K562 (cell line): ENCODE results near the gene LMAN2. TPM values are rescaled to one million over a fixed set of nuclear protein-coding genes. Genes with fewer than 3 reads are reported as not detected.

Source experiments
- CTCF ChIP-seq, 3 experiments: IDR thresholded peaks in 2 of 3; conservative IDR thresholded peaks in 1 of 3; 2 replicates each; pipeline ENCODE4 v1.5.1; 2011 to 2012; ENCODE audit warnings: low read length in 3 of 3, mild to moderate bottlenecking in 3 of 3, control low read depth in 2 of 3, improper control_type of control experiment in 1 of 3, inconsistent platforms in 1 of 3, low read depth in 1 of 3, mixed read lengths in 1 of 3, moderate library complexity in 1 of 3; ENCODE audit not compliant: insufficient read depth in 2 of 3
- ETV1 ChIP-seq: fragments of 450-650 bp; conservative IDR thresholded peaks from 2 replicates; pipeline ENCODE4 v1.6.1; 2016; ENCODE audit warnings: missing genetic modification characterization, control low read depth, low read depth, missing compliant biosample characterization
- FUS ChIP-seq: fragments of 200-400 bp; formaldehyde crosslinking; optimal IDR thresholded peaks from 2 replicates; pipeline ENCODE3; 2017; ENCODE audit warnings: low read depth, low read length
- KAT2B ChIP-seq: IDR thresholded peaks from one replicate; pipeline ENCODE4 v1.6.1; 2012; ENCODE audit warnings: low read depth, mild to moderate bottlenecking, control low read depth, inconsistent platforms, low read length, moderate library complexity
- MED1 ChIP-seq: sonication (generic); formaldehyde crosslinking; IDR thresholded peaks from 2 replicates; pipeline ENCODE4 v1.8.1; 2023; ENCODE audit warnings: missing genetic modification reagents, borderline replicate concordance
- OTX1 ChIP-seq: fragments of 450-650 bp; formaldehyde crosslinking; IDR thresholded peaks from 2 replicates; pipeline ENCODE4 v1.4.0; 2022; ENCODE audit warnings: mild to moderate bottlenecking
- SMARCB1 ChIP-seq: IDR thresholded peaks from 2 replicates; pipeline ENCODE4 v1.6.1; 2011; ENCODE audit warnings: improper control_type of control experiment, low read depth; ENCODE audit not compliant: insufficient read length
- USF2 ChIP-seq: sonication (generic); formaldehyde crosslinking; IDR thresholded peaks from 2 replicates; pipeline ENCODE4 v1.5.0; 2020; ENCODE audit warnings: missing genetic modification reagents
- ZNF146 ChIP-seq: IDR thresholded peaks from one replicate; pipeline ENCODE4 v1.6.1; 2018; ENCODE audit warnings: missing compliant biosample characterization; ENCODE audit not compliant: unreplicated experiment
- ZNF175 ChIP-seq: fragments of 200-800 bp; sonication (Bioruptor generic); IDR thresholded peaks from 2 replicates; pipeline ENCODE4 v1.6.1; 2016; ENCODE audit warnings: low read depth, mild to moderate bottlenecking, missing genetic modification characterization, missing compliant biosample characterization
- ZNF197 ChIP-seq: fragments of 200-800 bp; sonication (Bioruptor generic); IDR thresholded peaks from 2 replicates; pipeline ENCODE4 v1.6.1; 2016; ENCODE audit warnings: low read depth, missing genetic modification characterization, missing compliant biosample characterization
- ZNF354B ChIP-seq: fragments of 250-450 bp; sonication (Bioruptor Pico); IDR thresholded peaks from 2 replicates; pipeline ENCODE4 v1.4.0; 2020
- ZNF766 ChIP-seq: fragments of 200-800 bp; sonication (Bioruptor generic); conservative IDR thresholded peaks from 2 replicates; pipeline ENCODE4 v1.6.1; 2016; ENCODE audit warnings: missing genetic modification characterization, missing compliant biosample characterization
- polyA plus RNA-seq, 8 experiments: library from polyadenylated mRNA; depleted of rRNA in 4 of 8; stranded (reverse) in 5 of 8; unstranded in 3 of 8; fragments of >200 nt; fragmentation: Nextera tagmentation in 2 of 8; fragmentation: Illumina TruSeq in 1 of 8; extraction: Ambion mirVana in 2 of 8; extraction: Trizol in 1 of 8; gene quantifications; 2 replicates each; pipeline versions ENCODE4 v1.2.1 to v1.2.3, GENCODE V29; 2011 to 2014; ENCODE audit warnings: inconsistent platforms in 1 of 8, missing spikeins in 1 of 8
- total RNA-seq, 7 experiments: library from RNA; depleted of rRNA in 6 of 7; stranded (reverse); fragments of >200 nt in 6 of 7; fragmentation: Illumina TruSeq in 2 of 7; extraction: Trizol in 2 of 7; gene quantifications; 2 replicates each; pipeline versions ENCODE4 v1.2.1 to v1.2.3, GENCODE V29; 2011 to 2021; ENCODE audit warnings: low replicate concordance in 1 of 7

The LMAN2 gene
- total and polyA plus RNA-seq, 9 of the 15 experiments (the other 6 are each of a cell fraction or from before 2014, with no cell fraction given): 2.7 to 254 (median 136) TPM

GRCh38 chr5:177377851-177378776 lies 26.6 kb upstream of the LMAN2 start (continued):
- TF ChIP-seq CTCF (IDR thresholded peaks at IDR 0.05 in 2 of 3, conservative IDR thresholded peaks at IDR 0.05 in 1 of 3; ENCODE audit: insufficient read depth in 2 of 3, low read depth in 1 of 3, low read length in 3 of 3): 0 out of 6 replicates have a peak, but pooled peaks of 1 of the 3 experiments have one; percentile 14
- TF ChIP-seq ZNF197 (CRISPR knock-in tag): 0 out of 2 replicates have a peak, but pooled peaks have one; percentile 3
- TF ChIP-seq OTX1 (CRISPR knock-in tag): no peak
- no peak for TF ChIP-seq ZNF175 (CRISPR knock-in tag)
- no peak for TF ChIP-seq FUS
- TF ChIP-seq KAT2B: no peak
- peak; percentile 40; the same call in 1 of the 2 replicates for TF ChIP-seq ETV1 (tag)
- no peak for TF ChIP-seq MED1 (CRISPR knock-in tag)
- 0 out of 2 replicates have a peak, but pooled peaks have one; percentile 4 for TF ChIP-seq USF2 (CRISPR knock-in tag)
- TF ChIP-seq SMARCB1: no peak
- no peak for TF ChIP-seq ZNF146 (CRISPR knock-in tag)
- TF ChIP-seq ZNF354B (CRISPR knock-in tag): no peak
- TF ChIP-seq ZNF766: no peak
